HTR-8/SVneo (cell line): ENCODE data around the gene DSG1.
"Not testable (repeated sequence)": the region's sequence is repeated elsewhere in the genome, so short reads cannot be mapped to it uniquely, and the experiment has no call there.

Experiments used
- DNase-seq: peaks from one replicate; pipeline ENCODE4 v3.0.0; 2011; ENCODE audit warnings: low spot score, mixed read lengths; ENCODE audit not compliant: insufficient read length
- FAIRE-seq: peaks from 2 replicates; lab custom pipeline; 2011; peaks lifted over from hg19 to GRCh38; lab: Jason Lieb, UNC

The DSG1 gene

GRCh38 chr18:31329787-31330438, 12.0 kb downstream of the DSG1 start:
- no peak for FAIRE-seq
- no peak for DNase-seq

- DNase-seq (no peak), FAIRE-seq (no peak)
These were observed 25.5 kb downstream of the DSG1 start for GRCh38 chr18:31343454-31343853.

- DNase-seq, FAIRE-seq: not testable (repeated sequence)
These were observed 35.4 kb downstream of the DSG1 start for GRCh38 chr18:31353336-31353735.

- no peak for FAIRE-seq
- no peak for DNase-seq
These were observed 37.0 kb downstream of the DSG1 start for GRCh38 chr18:31354990-31355389.

- no peak for DNase-seq
- FAIRE-seq: no peak
These were observed 38.1 kb downstream of the DSG1 start for GRCh38 chr18:31356025-31356424.

GRCh38 chr18:31364190-31364589, 46.2 kb downstream of the DSG1 start:
- DNase-seq (no peak), FAIRE-seq (no peak)

GRCh38 chr18:31369478-31369877, 51.5 kb downstream of the DSG1 start:
- no peak for FAIRE-seq
- DNase-seq: no peak

- no peak for FAIRE-seq
- DNase-seq: no peak
These were observed 54.0 kb downstream of the DSG1 start for GRCh38 chr18:31371989-31372388.

- DNase-seq: no peak
- no peak for FAIRE-seq
These were observed 55.7 kb downstream of the DSG1 start for GRCh38 chr18:31373641-31374040.

GRCh38 chr18:31376477-31376876, 58.5 kb downstream of the DSG1 start, which contains the start of gene DSG4:
TSS of gene DSG4 (plus strand) at chr18:31376777. CDS start at chr18:31376912, 135 bp downstream.
- DNase-seq: no peak
- FAIRE-seq: no peak

GRCh38 chr18:31380912-31381311, 63.0 kb downstream of the DSG1 start:
- DNase-seq: no peak
- no peak for FAIRE-seq

GRCh38 chr18:31382107-31382506, 64.1 kb downstream of the DSG1 start:
- DNase-seq (no peak), FAIRE-seq (no peak)

- DNase-seq: no peak
- FAIRE-seq: no peak
These were observed 68.8 kb downstream of the DSG1 start for GRCh38 chr18:31386741-31387140.

GRCh38 chr18:31393286-31393685, 75.3 kb downstream of the DSG1 start:
- FAIRE-seq (no peak), DNase-seq (no peak)

- no peak for DNase-seq
- FAIRE-seq: no peak
These were observed 79.0 kb downstream of the DSG1 start for GRCh38 chr18:31396796-31397612.

GRCh38 chr18:31398191-31398590, 80.2 kb downstream of the DSG1 start:
- FAIRE-seq: no peak
- no peak for DNase-seq

- no peak for DNase-seq
- no peak for FAIRE-seq
These were observed 81.5 kb downstream of the DSG1 start for GRCh38 chr18:31399306-31400032.

GRCh38 chr18:31401156-31402025, 83.4 kb downstream of the DSG1 start:
- no peak for FAIRE-seq
- no peak for DNase-seq

GRCh38 chr18:31402026-31402373, 84.0 kb downstream of the DSG1 start:
- DNase-seq (no peak), FAIRE-seq (no peak)

GRCh38 chr18:31403409-31403808, 85.4 kb downstream of the DSG1 start:
- FAIRE-seq (no peak), DNase-seq (no peak)
